Upper lobe of left lung (tissue), 4 donors: ENCODE measurements around the gene NME7.

ENCODE experiments used
- POLR2A ChIP-seq, 4 donors: fragments of 450-650 bp; IDR thresholded peaks; one replicate each; pipeline ENCODE4 v1.5.1; 2016 to 2017; ENCODE audit warnings: antibody characterized with exemption in 4 of 4, mild to moderate bottlenecking in 2 of 4
- TF ChIP-seq, protein P1 (sequence below), 6 experiments: fragments of 450-650 bp in 4 of 6; fragments of 200-600 bp in 2 of 6; sonication (generic) in 2 of 6; IDR thresholded peaks; one replicate each; pipeline ENCODE4 v1.5.1; 2016 to 2019; ENCODE audit warnings: antibody characterized with exemption in 6 of 6

DNA sequence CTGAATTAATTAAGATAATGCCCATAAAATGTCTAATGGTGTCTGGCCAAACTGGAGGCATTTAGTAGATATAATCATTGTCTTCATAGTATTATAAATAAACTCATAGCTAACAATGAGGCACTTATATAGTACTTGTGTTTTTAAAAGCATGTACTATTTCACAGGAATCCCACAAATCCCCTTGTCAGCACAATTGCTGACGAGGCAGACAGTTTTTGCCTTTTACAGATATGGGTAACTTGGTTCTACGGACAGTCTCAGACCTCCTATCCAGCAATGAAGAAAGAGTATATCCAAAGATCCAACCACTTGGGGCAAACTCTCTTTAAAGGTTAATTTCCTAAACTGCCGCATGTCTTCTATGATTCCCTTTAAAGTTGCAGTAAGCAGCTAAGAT, 187.4 kb downstream of the NME7 start:
- TF ChIP-seq, protein P1, sequence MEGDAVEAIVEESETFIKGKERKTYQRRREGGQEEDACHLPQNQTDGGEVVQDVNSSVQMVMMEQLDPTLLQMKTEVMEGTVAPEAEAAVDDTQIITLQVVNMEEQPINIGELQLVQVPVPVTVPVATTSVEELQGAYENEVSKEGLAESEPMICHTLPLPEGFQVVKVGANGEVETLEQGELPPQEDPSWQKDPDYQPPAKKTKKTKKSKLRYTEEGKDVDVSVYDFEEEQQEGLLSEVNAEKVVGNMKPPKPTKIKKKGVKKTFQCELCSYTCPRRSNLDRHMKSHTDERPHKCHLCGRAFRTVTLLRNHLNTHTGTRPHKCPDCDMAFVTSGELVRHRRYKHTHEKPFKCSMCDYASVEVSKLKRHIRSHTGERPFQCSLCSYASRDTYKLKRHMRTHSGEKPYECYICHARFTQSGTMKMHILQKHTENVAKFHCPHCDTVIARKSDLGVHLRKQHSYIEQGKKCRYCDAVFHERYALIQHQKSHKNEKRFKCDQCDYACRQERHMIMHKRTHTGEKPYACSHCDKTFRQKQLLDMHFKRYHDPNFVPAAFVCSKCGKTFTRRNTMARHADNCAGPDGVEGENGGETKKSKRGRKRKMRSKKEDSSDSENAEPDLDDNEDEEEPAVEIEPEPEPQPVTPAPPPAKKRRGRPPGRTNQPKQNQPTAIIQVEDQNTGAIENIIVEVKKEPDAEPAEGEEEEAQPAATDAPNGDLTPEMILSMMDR (IDR thresholded peaks at IDR 0.05) = no peak
- no peak for TF ChIP-seq POLR2A (IDR thresholded peaks at IDR 0.05)
